NCI-H82 (cell line): ENCODE measurements around the gene MAGI1.

Experiments used
- DNase-seq: peaks from one replicate; lab custom pipeline; 2025; lab: John Stamatoyannopoulos, UW

MAGI1 gene

GRCh38 chr3:65944252-65944651 is 94.5 kb downstream of the MAGI1 start:
- DNase-seq, result no peak

DNA sequence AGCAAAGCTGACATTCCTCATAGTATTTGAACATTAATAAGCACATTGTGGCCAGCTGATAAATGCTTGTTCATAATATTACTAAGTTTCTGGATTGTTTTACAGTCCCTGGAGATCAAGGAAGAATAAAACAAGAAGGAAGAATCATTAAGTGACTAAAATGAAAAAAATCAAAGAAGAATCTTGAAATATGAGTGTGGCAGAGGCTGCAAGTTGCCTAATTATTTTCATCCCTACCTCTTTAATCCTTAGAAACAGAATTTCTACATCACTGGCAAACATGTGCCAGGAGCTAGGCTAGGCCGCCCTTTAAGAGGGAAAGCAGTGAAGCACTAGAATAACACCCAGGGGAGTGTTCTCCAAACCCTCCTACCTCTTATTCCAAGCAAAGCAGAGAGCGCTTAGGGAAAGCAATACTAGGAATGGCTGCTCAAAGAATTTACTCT is 98.9 kb downstream of the MAGI1 start:
- DNase-seq, result no peak

DNA sequence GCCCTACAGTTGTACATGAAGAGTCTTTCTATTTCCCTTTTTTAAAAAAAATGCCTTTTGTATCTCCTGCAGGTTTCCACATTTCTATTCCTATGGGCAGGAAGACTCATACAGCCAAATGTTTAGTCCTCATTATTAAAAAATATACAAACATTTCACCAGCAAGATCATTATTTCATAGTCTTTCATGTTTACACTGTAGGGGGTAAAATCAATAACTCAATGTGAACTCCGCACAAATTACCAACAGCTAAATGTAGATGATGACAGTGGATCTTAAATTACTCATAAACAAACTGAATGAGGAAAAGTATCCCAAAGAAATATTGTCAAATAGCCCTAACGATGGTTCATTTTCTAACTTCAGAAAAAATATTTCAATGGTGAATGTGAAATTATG is 99.5 kb downstream of the MAGI1 start:
- no peak for DNase-seq

- no peak for DNase-seq
These were observed 100.0 kb downstream of the MAGI1 start for GRCh38 chr3:65938676-65939075.

DNA sequence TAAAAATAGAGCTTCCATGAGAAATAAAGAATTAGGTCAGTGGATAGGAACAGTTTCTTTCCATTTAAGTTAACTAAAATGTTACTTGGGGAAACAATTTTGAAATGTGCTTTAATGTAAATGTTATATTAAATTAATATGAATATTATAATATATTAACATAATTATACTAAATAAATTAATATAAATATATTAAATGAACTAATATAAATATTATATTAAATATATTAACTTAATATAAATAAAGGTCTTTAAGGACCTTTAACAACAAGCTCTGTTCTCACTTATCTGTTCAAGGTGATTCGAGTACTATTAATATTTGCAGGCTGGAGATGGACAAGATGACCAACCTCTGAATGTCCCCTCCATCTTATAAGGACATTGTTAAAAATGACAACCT is 100.6 kb downstream of the MAGI1 start:
- DNase-seq, result no peak

DNA sequence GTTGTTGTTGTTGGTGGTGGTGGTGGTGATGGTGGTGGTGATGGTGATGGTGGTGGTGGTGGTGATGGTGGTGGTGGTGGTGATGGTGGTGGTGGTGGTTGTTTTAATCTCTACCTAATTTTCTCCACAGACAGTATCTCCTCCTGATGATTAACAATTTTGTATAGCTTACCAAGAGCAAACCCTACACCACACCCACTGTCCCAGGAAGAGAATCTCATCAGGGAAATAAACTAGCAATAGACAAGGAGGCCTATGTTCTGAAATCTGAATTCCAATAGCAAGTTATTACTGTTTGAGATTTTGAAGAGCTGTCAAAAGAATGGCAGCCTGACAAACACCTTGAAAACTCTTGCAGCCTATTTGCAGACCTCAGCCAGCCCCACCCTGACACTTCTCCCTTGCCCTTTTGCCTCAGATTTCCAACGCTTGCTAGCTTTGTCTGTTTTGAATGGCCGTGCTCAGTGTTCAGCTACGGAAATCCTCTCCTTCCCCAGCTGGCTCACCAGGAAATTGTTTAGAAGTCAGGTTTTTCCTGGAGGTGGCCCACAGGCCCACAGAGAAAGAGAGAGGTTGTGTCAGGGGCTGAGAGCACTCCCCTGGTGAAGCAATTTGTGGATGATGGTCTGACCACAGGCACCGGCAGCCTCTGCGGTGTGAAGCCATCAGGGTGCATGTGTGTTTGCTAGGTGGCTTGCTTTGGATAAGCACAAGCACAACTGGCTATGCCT is 101.6 kb downstream of the MAGI1 start:
- DNase-seq, result no peak

GRCh38 chr3:65935724-65936123 is 103.0 kb downstream of the MAGI1 start:
- no peak for DNase-seq

DNA sequence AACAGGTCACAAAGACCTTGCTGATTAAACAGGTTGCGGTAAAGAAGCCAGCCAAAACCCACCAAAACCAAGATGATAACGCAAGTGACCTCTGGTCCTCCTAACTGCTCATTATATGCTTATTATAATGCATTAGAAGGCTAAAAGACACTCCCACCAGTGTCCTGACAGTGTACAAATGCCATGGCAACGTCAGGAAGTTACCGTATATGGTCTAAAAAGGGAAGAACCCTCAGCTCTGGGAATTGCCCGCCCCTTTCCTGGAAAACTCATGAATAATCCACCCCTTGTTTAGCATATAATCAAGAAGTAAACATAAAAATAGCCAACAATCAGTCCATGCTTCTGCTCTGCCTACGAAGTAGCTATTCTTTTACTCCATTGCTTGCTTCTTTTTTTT is 108.1 kb downstream of the MAGI1 start:
- DNase-seq, result no peak

- no peak for DNase-seq
These were observed 110.6 kb downstream of the MAGI1 start for GRCh38 chr3:65928110-65928509.

DNA sequence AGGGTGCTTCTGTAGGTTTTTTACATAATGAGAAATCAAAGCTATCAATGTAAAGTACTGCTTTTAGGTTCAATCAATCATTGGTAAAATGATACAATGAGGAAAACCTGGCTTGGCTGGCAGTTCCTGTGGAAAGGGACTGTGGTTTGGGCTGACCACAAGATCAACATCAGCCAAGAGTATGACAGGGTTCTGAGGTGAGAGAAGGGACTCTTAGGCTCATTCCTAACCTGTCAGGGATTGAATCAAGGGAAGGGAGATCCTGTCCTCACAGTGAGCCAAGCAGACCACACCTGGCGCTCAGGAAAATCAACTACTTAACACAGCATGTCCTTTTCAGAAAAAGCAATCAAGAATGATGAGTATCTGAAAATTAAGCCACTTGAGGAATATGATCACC is 111.1 kb downstream of the MAGI1 start:
- no peak for DNase-seq

DNA sequence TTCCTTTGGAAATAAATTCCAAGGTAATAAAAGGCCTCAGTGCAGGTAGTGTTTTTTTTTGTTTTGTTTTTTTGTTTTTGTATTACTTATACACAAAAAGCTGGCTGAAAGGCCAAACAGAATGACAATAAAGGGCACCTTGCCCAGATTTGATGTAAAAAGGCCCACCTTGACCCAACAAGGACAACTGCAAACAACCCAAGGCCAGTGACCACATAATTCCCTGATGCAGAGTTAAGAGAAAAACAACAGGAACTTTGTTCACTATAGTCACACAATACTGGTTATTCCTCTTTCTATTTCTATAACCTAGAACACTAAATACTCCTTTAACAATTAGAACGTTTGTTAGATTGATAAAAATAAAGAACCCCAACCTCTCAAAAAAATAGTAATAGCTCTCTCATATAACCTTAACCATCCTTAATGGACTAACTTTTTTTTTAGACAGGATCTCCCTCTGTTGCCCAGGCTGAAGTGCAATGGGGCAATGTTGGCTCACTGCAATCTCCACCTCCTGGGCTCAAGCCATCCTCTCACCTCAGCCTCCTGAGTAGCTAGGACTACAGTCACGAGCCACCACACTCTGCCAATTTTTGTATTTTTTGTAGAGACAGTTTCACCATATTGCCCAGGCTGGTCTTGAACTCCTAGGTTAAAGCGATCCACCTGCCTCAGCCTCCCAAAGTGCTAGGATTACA is 113.3 kb downstream of the MAGI1 start:
- no peak for DNase-seq

GRCh38 chr3:65924762-65925161 is 114.0 kb downstream of the MAGI1 start:
- no peak for DNase-seq

DNA sequence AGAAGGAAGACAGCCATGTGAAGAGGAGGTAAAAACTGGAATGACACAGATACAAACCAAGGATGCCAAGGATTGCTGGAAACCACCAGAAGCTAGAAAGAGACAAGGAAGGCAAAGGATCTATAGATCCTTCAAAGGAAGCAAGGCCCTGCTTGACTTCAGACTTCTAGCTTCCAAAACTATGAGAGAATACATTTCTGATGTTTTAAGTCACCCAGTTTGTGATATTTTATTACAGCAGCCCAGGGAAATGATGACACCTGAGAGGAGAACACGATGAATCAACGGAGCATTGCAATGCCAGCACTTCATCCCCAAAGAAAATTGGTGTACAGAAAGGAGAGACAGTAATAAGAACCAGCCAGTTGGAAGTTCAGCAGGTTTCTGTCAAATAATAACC is 116.3 kb downstream of the MAGI1 start:
- DNase-seq, result no peak

GRCh38 chr3:65919826-65920225 is 118.9 kb downstream of the MAGI1 start:
- no peak for DNase-seq

- DNase-seq, result no peak
These were observed 123.2 kb downstream of the MAGI1 start for GRCh38 chr3:65915477-65915876.

DNA sequence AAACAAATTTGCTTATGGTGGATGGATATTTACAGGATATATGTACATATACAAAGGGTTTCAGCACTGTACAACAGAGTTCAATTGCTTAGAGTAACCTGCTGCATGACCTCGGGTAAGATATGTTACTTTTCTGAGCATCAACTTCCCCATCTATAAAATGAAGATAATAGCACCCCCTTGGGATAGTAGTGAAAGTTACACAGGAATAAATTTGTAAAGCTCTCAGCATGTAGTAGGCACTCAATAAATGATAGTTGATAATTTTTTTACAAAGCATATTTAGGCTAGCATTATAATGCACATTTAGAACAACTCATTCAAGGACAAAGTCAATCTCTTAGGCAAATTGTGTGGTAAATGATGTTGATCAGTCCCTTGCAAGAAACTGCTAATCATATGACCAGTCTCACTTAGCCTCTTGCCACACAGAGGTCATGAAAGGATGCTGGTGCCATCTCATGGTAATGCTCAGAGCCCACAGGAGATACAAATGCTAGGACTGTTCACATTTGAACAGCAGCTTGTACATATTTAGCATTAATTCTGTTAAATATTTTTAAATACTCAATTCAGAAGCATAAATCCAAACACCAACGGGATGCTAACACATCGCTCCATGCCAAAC is 123.9 kb downstream of the MAGI1 start:
- peak; percentile 66 for DNase-seq

DNA sequence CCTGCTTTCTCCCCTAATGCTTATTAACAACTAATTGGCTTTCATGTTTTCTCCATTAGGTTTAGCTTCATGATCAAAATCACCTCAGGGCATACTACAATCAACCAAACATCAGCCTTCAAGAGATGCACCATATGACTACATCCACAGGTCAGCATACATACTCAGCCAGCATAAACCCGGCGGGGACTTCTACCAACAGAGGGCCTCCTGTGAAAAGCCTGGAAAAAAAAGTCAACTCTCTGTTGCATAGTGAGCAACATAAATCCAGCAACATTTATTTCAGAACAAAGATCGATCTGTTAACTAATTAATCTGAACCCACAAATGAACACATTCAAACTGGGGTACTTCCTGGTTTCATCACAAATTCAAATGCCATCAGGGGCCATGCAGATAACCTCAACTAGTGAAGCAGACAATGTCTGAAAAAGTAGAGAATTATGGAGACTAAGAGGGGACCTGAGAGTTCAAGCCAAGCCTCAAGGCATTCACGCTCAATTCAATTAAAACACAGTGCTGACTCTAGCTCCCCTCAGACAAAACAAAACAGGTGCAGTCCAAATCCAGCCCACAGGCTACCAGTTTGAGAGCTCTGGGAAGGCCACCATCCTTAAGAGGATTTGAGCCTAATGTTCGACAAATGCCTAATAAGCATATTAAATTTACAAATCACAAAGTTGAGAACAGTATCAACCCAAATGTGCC is 124.5 kb downstream of the MAGI1 start:
- DNase-seq, result peak; percentile 85

GRCh38 chr3:65912647-65913046 is 126.1 kb downstream of the MAGI1 start:
- DNase-seq, result peak; percentile 45

DNA sequence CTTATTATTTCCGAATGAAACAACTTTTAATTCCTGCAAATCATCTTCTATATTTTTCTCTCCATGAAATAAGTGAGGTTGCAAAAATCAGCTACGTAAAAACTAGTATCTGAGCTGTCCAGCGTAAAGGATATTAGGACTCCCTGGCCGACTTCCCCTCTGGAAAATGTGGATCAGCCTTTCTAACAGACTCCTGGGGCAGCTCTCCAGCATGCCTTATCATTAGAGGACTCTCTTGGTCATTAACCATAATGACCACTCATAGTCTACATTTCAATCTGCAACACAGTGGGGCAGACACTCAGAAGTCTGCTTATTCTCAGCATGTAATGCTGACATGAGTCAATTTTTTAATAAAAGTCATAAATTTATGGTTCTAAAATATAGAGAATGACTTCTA is 130.1 kb downstream of the MAGI1 start:
- DNase-seq, result no peak

- DNase-seq, result peak; percentile 70
These were observed 131.2 kb downstream of the MAGI1 start for GRCh38 chr3:65907232-65908130.

DNA sequence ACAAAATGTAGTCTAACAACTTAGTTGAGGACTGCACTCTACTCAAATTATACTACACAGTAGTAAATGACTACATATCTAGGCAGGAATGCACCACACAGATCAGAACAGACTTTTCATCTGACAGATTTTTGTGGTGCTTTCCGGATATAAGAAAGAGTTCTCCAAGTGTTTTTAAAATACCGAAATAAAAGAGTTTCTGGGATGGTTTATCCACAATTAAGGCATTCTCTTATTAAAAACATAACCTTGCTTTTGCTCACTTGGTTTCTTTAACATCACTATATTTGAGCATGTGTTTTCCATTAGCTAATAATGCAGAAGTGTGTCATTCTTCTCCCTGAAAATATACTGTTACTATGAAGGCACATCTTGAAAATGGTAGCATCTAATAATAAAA is 132.9 kb downstream of the MAGI1 start:
- DNase-seq, result no peak

GRCh38 chr3:65904016-65904415 is 134.7 kb downstream of the MAGI1 start:
- no peak for DNase-seq
